Psoas muscle (tissue), 8 donors: Measurements from ENCODE around the gene MAG. TPM values are rescaled to one million over a fixed set of nuclear protein-coding genes. Genes with fewer than 3 reads are reported as not detected.

Source experiments
- ATAC-seq, 4 donors: fragments of 200-7000 bp; cut with Tn5 transposase; one replicate each; pipeline ENCODE4 v1.9.1; 2020; ENCODE audit warnings: moderate library complexity in 3 of 4, mild to moderate bottlenecking in 2 of 4
- DNase-seq, 2 donors: peaks; one replicate each; pipeline ENCODE4 v3.0.0-alpha.2; 2020
- H3K27ac ChIP-seq: fragments of 200-600 bp; one replicate; pipeline ENCODE4 v1.8.0; 2022
- H3K27me3 ChIP-seq, 3 donors: fragments of 200-600 bp in 1 of 3; one replicate each; pipeline versions ENCODE4 v1.6.1 to v1.8.0; 2013 to 2022; ENCODE audit warnings: low read length in 2 of 3, mild to moderate bottlenecking in 2 of 3, moderate library complexity in 1 of 3; ENCODE audit not compliant: insufficient read depth in 3 of 3
- H3K36me3 ChIP-seq, 2 donors: fragments of 200-600 bp in 1 of 2; one replicate each; pipeline versions ENCODE4 v1.6.1 to v1.8.0; 2013 to 2022; ENCODE audit warnings: low read depth in 1 of 2, mild to moderate bottlenecking in 1 of 2, moderate library complexity in 1 of 2; ENCODE audit not compliant: insufficient read depth in 1 of 2
- H3K4me1 ChIP-seq: fragments of 200-600 bp; one replicate; pipeline ENCODE4 v1.8.0; 2022
- H3K4me3 ChIP-seq: fragments of 200-600 bp; one replicate; pipeline ENCODE4 v1.8.0; 2022; ENCODE audit warnings: mild to moderate bottlenecking
- H3K9me3 ChIP-seq: fragments of 200-600 bp; one replicate; pipeline ENCODE4 v1.8.0; 2022
- WGBS, 3 donors: extraction: QIAGEN DNeasy Blood & Tissue Kit; methylation state at CpG; one replicate each; pipeline versions ENCODE4 v1.1.6 to v1.1.7; 2013; 5-methylcytosine and 5-hydroxymethylcytosine counted together
- intact Hi-C, 2 donors: fragments of 100-400 bp; cut with DNase I; formaldehyde crosslinking; loops; one replicate each; pipeline versions ENCODE4 v1.11.0 to v1.14.2; 2022
- polyA plus RNA-seq, 3 donors: library from polyadenylated mRNA; stranded (reverse); fragments of 200-250 nt; gene quantifications; one replicate each; pipeline ENCODE4 v1.2.3, GENCODE V29; 2013
- total RNA-seq, 4 donors: library from RNA; stranded (reverse); fragmentation: NEBNext Ultra II Directional in 2 of 4; extraction: Animal tissue kit (Norgen Biotek cat#: 25700) in 2 of 4; gene quantifications; one replicate each; pipeline versions ENCODE4 v1.2.1 to v1.2.4, GENCODE V29; 2021 to 2023
- TF ChIP-seq, protein P1 (sequence below): fragments of 200-600 bp; IDR thresholded peaks from one replicate; pipeline ENCODE4 v1.8.0; 2022; ENCODE audit warnings: antibody characterized with exemption
- donor health status: healthy with polysubstance abuse.
- donor health status: DM: no; HTN: no; CAD: no; lungs with moderate emphysema.
- donor health status: Bipolar disorder and iron deficiency.
- donor health status: healthy.
- donor health status: DM: yes; HTN: yes; CAD: no.
- donor health status: DM: no; HTN: no; CAD: no.
- donor health status: DM: no; HTN: no; CAD: no.
- donor health status: DM: yes; HTN: yes; CAD: no.

The MAG gene
- total and polyA plus RNA-seq, 7 donors: 0.05 to 0.30 (median 0.11) TPM; not detected in 4

DNA sequence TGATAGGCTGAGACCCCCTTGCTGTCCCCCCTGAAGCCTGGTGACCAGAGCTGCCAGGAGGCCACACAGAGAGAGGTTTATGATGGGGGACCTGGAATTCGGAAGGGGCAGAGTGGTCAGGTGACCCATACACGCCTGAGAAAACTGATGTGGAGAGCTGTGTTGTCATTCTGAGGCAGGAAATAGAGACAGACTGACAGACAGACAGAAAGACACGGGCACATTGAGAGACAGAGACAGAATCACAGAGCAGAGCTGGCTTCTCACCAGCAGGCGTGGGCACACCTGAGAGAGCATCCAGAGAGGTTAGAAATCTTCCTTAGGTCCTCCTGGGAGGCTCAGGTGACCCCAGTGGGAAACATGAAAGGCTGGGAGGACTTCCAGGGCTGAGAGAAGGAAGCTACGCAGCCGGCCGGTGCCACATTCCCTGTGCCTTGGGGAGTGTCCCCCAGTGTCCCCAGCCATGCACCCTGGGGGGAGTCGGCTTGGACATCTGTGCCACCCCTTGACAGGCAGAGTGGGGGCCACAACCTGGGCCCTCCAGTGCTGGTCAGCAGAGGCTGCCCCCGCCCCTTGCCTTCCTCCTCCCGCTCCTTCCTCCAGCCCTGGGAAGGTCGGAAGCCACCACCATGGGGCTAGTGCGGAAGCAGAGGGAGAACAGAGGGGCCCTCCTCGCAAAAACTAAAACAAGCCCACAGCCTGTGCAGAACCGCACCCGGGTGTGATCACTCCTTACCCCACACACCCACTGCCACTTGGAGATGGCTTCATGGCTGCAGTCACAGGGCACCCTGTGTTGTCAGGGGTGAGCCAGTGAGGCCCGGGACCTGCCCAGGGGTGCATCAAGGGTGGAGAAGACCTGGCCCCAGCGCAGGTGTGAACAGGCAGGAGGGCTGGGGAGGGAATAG, 57.9 kb downstream of the MAG start:
- no peaks in the 10 kb centered on the region for H3K4me1 ChIP-seq
- no peak for ATAC-seq
- H3K36me3 ChIP-seq: no peaks in the 10 kb centered on the region
- TF ChIP-seq, protein P1, sequence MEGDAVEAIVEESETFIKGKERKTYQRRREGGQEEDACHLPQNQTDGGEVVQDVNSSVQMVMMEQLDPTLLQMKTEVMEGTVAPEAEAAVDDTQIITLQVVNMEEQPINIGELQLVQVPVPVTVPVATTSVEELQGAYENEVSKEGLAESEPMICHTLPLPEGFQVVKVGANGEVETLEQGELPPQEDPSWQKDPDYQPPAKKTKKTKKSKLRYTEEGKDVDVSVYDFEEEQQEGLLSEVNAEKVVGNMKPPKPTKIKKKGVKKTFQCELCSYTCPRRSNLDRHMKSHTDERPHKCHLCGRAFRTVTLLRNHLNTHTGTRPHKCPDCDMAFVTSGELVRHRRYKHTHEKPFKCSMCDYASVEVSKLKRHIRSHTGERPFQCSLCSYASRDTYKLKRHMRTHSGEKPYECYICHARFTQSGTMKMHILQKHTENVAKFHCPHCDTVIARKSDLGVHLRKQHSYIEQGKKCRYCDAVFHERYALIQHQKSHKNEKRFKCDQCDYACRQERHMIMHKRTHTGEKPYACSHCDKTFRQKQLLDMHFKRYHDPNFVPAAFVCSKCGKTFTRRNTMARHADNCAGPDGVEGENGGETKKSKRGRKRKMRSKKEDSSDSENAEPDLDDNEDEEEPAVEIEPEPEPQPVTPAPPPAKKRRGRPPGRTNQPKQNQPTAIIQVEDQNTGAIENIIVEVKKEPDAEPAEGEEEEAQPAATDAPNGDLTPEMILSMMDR: no peak
- no peak for DNase-seq
- H3K4me3 ChIP-seq: no peak overlapping the region
- H3K27ac ChIP-seq: no peak overlapping the region
- 63 to 74% (median 66%) methylated on average over 15 to 17 of the region's 17 CpGs for WGBS, 3 donors
- peaks cover 0 to 44% (median 4%) of the 10 kb centered on the region in 3 donors for H3K27me3 ChIP-seq
- no peaks in the 10 kb centered on the region for H3K9me3 ChIP-seq
- intact Hi-C loops: loop anchor here (10.0 kb wide), 2 partner anchors 115 to 145 kb away; partner anchors contain the start of gene KRTDAP (in 1 of the 2)

DNA sequence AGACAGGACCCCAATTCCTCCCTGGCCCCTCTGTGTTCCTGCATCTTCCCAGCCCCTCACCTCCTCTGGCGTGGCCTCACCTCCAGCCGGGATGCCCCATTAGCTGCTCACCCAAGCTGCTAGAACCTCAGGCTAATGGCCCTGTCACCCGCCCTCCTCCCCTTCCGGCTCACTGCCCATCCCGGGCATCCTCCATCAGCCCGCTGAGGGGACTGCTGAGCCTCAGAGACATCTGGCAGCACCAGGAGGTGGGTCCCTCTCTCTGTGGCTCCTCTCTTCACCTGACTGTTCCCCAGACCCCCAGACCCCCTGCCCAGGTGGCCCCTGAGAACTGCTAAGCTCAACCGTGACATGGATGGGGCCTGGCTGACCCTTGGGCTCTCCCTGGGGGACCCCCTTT, 58.6 kb downstream of the MAG start:
- WGBS, 3 donors: 58 to 80% (median 64%) methylated on average over 7 of the region's 7 CpGs
- H3K4me1 ChIP-seq: no peaks in the 10 kb centered on the region
- DNase-seq: no peak
- H3K27ac ChIP-seq: no peak overlapping the region
- peaks cover 0 to 51% (median 6%) of the 10 kb centered on the region in 3 donors for H3K27me3 ChIP-seq
- H3K36me3 ChIP-seq: no peaks in the 10 kb centered on the region
- no peak overlapping the region for H3K4me3 ChIP-seq
- ATAC-seq: no peak
- TF ChIP-seq, protein P1: no peak
- intact Hi-C loops: loop anchor here (10.0 kb wide), 2 partner anchors 114 to 144 kb away; partner anchors contain the start of gene KRTDAP (in 1 of the 2)
- no peaks in the 10 kb centered on the region for H3K9me3 ChIP-seq

DNA sequence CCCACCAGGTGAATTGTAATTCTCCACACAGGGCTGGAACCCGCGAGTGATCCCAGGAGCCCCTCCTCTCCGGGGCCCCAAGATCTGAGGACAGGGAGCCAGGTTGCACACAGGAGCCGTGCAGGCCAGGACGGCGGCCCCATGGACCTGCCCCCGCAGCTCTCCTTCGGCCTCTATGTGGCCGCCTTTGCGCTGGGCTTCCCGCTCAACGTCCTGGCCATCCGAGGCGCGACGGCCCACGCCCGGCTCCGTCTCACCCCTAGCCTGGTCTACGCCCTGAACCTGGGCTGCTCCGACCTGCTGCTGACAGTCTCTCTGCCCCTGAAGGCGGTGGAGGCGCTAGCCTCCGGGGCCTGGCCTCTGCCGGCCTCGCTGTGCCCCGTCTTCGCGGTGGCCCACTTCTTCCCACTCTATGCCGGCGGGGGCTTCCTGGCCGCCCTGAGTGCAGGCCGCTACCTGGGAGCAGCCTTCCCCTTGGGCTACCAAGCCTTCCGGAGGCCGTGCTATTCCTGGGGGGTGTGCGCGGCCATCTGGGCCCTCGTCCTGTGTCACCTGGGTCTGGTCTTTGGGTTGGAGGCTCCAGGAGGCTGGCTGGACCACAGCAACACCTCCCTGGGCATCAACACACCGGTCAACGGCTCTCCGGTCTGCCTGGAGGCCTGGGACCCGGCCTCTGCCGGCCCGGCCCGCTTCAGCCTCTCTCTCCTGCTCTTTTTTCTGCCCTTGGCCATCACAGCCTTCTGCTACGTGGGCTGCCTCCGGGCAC, 59.6 kb downstream of the MAG start:
- H3K27ac ChIP-seq: no peak overlapping the region
- H3K36me3 ChIP-seq: no peaks in the 10 kb centered on the region
- no peak overlapping the region for H3K4me3 ChIP-seq
- H3K4me1 ChIP-seq: no peaks in the 10 kb centered on the region
- ATAC-seq (no peak), DNase-seq (no peak)
- TF ChIP-seq, protein P1: no peak
- intact Hi-C loops: loop anchor here (2.0 to 10.0 kb wide), 3 partner anchors 113 to 143 kb away; partner anchors contain the start of gene KRTDAP (in 1 of the 2)
- H3K27me3 ChIP-seq: peaks cover 0 to 50% (median 6%) of the 10 kb centered on the region in 3 donors
- no peaks in the 10 kb centered on the region for H3K9me3 ChIP-seq
- WGBS, 3 donors: 88 to 90% (median 90%) methylated on average over 34 to 47 of the region's 47 CpGs

DNA sequence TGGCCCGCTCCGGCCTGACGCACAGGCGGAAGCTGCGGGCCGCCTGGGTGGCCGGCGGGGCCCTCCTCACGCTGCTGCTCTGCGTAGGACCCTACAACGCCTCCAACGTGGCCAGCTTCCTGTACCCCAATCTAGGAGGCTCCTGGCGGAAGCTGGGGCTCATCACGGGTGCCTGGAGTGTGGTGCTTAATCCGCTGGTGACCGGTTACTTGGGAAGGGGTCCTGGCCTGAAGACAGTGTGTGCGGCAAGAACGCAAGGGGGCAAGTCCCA, 60.2 kb downstream of the MAG start:
- TF ChIP-seq, protein P1: no peak
- H3K27ac ChIP-seq: no peak overlapping the region
- H3K9me3 ChIP-seq: no peaks in the 10 kb centered on the region
- no peaks in the 10 kb centered on the region for H3K36me3 ChIP-seq
- no peaks in the 10 kb centered on the region for H3K4me1 ChIP-seq
- WGBS, 3 donors: 80 to 87% (median 85%) methylated on average over 13 to 18 of the region's 18 CpGs
- peaks cover 0 to 50% (median 6%) of the 10 kb centered on the region in 3 donors for H3K27me3 ChIP-seq
- ATAC-seq (no peak), DNase-seq (no peak)
- intact Hi-C loops: loop anchor here (2.0 to 10.0 kb wide), 3 partner anchors 113 to 143 kb away; partner anchors contain the start of gene KRTDAP (in 1 of the 2)
- H3K4me3 ChIP-seq: no peak overlapping the region
